ENCODE results near the gene SNCAIP.

DNA sequence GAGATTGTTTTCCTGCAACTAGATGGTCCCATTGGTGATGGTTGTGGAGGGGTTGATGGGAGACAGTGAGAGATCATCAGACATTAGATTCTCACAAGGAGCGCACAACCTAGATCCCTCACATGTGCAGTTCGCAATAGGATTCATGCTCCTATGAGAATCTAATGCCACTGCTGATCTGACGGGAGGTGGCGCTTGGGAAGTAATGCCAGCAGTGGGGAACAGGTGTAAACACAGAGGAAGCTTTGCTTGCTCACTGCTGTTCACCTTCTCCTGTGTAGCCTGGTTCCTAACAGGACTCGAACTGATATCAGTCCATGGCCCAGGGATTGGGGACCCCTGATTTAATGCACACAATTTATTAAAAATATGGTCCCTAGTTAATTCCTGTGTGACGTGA lies 18.8 kb downstream of the SNCAIP start:
- no peak for TF ChIP-seq CTCF (IDR thresholded peaks at IDR 0.05; ENCODE audit: insufficient read depth, low read length, poor library complexity, severe bottlenecking)
- no peak for TF ChIP-seq EZH2phosphoT487 (conservative IDR thresholded peaks at IDR 0.05; ENCODE audit: low read length)
